ENCODE measurements around the gene CCDC141. TPM values are rescaled to one million over a fixed set of nuclear protein-coding genes. Genes with fewer than 3 reads are reported as not detected.

Gene CCDC141
- total and polyA plus RNA-seq, 3 donors from 2014 or later = 2.2 to 25.9 (median 17.8) TPM

DNA sequence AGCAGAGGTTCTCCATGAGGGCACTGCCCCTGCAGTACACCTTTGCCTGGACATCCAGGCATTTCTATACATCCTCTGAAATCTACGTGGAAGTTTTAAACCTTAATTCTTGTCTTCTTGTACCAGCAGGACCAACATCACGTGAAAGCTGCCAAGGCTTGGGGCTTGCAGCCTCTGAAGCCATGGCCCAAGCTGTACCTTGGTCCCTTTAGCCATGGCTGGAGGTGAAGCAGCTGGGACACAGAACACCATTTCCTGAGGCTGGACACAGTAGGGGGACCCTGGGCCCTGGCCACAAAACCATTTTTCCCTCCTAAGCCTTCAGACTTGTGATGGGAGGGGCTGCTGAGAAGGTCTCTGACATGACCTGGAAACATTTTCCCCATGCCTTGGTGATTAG, 32.8 kb upstream of the CCDC141 start:
- Histone ChIP-seq H3K36me3 (ENCODE audit: low read depth, missing control alignments) (no peaks in the 10 kb centered on the region), H3K4me1 (no peaks in the 10 kb centered on the region), H3K27ac (no peak overlapping the region), H3K27me3 (no peaks in the 10 kb centered on the region), H3K9me3 (no peaks in the 10 kb centered on the region), H3K4me3 (no peak overlapping the region)
- DNase-seq = no peak
- WGBS, 2 donors = 93 to 98% methylated on average over 2 of the region's 2 CpGs
- TF ChIP-seq, protein P1, sequence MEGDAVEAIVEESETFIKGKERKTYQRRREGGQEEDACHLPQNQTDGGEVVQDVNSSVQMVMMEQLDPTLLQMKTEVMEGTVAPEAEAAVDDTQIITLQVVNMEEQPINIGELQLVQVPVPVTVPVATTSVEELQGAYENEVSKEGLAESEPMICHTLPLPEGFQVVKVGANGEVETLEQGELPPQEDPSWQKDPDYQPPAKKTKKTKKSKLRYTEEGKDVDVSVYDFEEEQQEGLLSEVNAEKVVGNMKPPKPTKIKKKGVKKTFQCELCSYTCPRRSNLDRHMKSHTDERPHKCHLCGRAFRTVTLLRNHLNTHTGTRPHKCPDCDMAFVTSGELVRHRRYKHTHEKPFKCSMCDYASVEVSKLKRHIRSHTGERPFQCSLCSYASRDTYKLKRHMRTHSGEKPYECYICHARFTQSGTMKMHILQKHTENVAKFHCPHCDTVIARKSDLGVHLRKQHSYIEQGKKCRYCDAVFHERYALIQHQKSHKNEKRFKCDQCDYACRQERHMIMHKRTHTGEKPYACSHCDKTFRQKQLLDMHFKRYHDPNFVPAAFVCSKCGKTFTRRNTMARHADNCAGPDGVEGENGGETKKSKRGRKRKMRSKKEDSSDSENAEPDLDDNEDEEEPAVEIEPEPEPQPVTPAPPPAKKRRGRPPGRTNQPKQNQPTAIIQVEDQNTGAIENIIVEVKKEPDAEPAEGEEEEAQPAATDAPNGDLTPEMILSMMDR (IDR thresholded peaks at IDR 0.05) = no peak
- no peak for TF ChIP-seq POLR2A (IDR thresholded peaks at IDR 0.05)
- intact Hi-C loops (cut with DNase I; ENCODE audit: low total_unique reads) = no loop called here

DNA sequence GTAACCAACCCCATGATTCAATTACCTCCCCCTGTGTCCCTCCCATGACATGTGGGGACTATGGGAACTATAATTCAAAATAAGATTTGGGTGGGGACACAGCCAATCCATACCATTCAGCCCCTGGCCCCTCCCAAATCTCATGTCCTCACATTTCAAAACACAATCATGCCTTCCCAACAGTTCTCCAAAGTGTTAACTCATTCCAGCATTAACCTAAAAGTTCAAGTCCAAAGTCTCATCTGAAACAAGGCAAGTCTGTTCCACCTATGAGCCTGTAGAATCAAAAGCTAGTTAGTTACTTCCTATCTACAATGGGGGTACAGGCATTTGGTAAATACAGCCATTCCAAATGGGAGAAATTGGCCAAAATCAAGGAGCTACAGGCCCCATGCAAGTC, 32.0 kb upstream of the CCDC141 start:
- no peaks in the 10 kb centered on the region for H3K36me3 ChIP-seq (ENCODE audit: low read depth, missing control alignments)
- no peaks in the 10 kb centered on the region for H3K27me3 ChIP-seq
- intact Hi-C loops (cut with DNase I; ENCODE audit: low total_unique reads) = no loop called here
- DNase-seq = no peak
- H3K4me1 ChIP-seq = no peaks in the 10 kb centered on the region
- TF ChIP-seq, protein P1 (IDR thresholded peaks at IDR 0.05) = no peak
- TF ChIP-seq POLR2A (IDR thresholded peaks at IDR 0.05) = no peak
- H3K27ac ChIP-seq = no peak overlapping the region
- no peak overlapping the region for H3K4me3 ChIP-seq
- H3K9me3 ChIP-seq = no peaks in the 10 kb centered on the region

DNA sequence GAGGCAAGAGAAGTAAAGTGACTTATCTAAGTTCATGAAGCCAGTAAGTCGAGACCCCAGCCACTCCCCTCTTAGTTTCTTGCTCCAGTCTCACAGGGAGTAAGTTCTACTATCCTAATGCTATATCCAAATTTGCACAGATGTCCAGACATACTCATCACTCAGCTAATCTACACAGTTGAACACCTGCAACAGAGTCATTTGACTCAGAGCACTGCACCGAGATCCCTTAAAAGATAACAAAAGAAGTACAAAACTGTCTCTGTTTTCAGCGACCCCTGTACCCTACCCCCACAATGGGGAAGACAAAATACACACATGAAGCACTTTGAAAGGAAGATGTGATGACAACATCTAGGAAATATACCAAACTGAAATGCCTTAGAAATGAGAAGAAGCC, 22.6 kb upstream of the CCDC141 start:
- intact Hi-C loops (cut with DNase I; ENCODE audit: low total_unique reads) = no loop called here
- 81 to 84% methylated on average over 3 of the region's 3 CpGs for WGBS, 2 donors
- TF ChIP-seq POLR2A (IDR thresholded peaks at IDR 0.05) = no peak
- TF ChIP-seq, protein P1 (IDR thresholded peaks at IDR 0.05) = no peak
- H3K36me3 ChIP-seq (ENCODE audit: low read depth, missing control alignments) = no peaks in the 10 kb centered on the region
- no peaks in the 10 kb centered on the region for H3K4me1 ChIP-seq
- no peaks in the 10 kb centered on the region for H3K9me3 ChIP-seq
- H3K27ac ChIP-seq = no peak overlapping the region
- no peaks in the 10 kb centered on the region for H3K27me3 ChIP-seq
- H3K4me3 ChIP-seq = no peak overlapping the region
- DNase-seq = no peak

DNA sequence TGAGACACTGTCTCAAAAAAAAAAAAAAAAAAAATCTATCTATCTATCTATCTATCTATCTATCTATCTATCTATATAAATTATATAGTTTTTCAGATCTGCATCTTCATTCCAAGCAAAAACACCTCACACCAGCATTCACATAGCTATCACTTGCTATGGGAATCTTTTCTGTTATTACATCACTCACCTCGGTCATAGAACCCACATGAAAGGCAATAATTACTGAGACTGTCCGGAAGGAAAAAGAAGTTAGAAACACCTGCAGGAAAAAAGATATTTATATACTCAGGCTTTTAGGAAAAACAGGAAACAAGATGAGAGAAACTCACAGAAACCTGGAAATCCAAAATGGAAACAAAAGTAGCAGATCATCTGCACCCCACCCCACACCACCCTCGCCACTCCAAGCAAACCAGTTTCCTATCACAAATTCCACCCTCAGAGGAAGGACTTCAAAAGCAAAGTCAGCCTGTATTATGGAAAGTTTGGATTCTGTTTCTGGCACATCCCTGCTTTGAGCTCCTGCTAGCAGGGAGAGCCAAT, 21.9 kb upstream of the CCDC141 start:
- Histone ChIP-seq H3K4me3 (no peak overlapping the region), H3K9me3 (no peaks in the 10 kb centered on the region), H3K27ac (no peak overlapping the region), H3K36me3 (ENCODE audit: low read depth, missing control alignments) (no peaks in the 10 kb centered on the region), H3K27me3 (no peaks in the 10 kb centered on the region), H3K4me1 (no peaks in the 10 kb centered on the region)
- 62 to 69% methylated on average over 3 of the region's 3 CpGs for WGBS, 2 donors
- TF ChIP-seq POLR2A (IDR thresholded peaks at IDR 0.05) = no peak
- TF ChIP-seq, protein P1 (IDR thresholded peaks at IDR 0.05) = no peak
- intact Hi-C loops (cut with DNase I; ENCODE audit: low total_unique reads) = no loop called here
- no peak for DNase-seq

DNA sequence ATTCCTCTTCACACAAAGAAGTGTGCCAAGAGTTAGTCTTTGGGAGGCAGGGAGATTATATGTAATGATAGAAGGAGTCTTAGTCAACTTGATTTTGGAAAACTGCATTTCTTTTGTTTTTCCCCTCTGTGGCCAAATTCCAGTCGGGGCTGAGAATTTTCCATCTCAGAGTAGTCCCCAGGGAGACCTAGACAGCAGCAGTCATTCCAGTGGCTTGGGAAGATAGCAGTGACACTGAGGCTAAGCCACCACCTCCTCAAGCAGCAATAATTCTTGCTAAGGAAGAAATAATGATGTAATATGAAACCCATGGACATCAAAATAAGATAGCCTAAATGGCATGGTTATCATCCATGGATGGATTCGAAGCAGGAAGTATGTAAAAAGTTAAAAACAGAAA, 21.0 kb upstream of the CCDC141 start:
- H3K4me3 ChIP-seq = no peak overlapping the region
- H3K4me1 ChIP-seq = no peaks in the 10 kb centered on the region
- no peak overlapping the region for H3K27ac ChIP-seq
- H3K9me3 ChIP-seq = no peaks in the 10 kb centered on the region
- no peak for DNase-seq
- TF ChIP-seq, protein P1 (IDR thresholded peaks at IDR 0.05) = no peak
- TF ChIP-seq POLR2A (IDR thresholded peaks at IDR 0.05) = no peak
- intact Hi-C loops (cut with DNase I; ENCODE audit: low total_unique reads) = no loop called here
- no peaks in the 10 kb centered on the region for H3K36me3 ChIP-seq (ENCODE audit: low read depth, missing control alignments)
- WGBS, 2 donors = 62 to 63% methylated on average over 2 of the region's 2 CpGs
- no peaks in the 10 kb centered on the region for H3K27me3 ChIP-seq

Measured in testis (tissue), 3 donors.